HepG2 (cell line): ENCODE measurements around the gene ESR2. TPM values are rescaled to one million over a fixed set of nuclear protein-coding genes. Genes with fewer than 3 reads are reported as not detected.

Source experiments
- ATAC-seq: fragments of 200-7000 bp; cut with Tn5 transposase; 3 replicates; pipeline ENCODE4 v1.9.1; 2020; ENCODE audit warnings: mild to moderate bottlenecking, moderate library complexity
- BruUV-seq: library from RNA; stranded (reverse); fragments of 400-500 nt; replicated peaks from 2 replicates; lab custom pipeline; 2021; lab: Mats Ljungman, UMichigan
- CTCF ChIA-PET: fragments of 300-600 bp; formaldehyde crosslinking; extraction: SDS; loops from one replicate; lab custom pipeline; 2021; ENCODE audit warnings: low total read pairs, inconsistent platforms, low intra/inter-chr PET ratio; lab: Yijun Ruan, JAX
- POLR2A ChIA-PET: fragments of 350-600 bp; sonication (Branson Sonifier 250); formaldehyde crosslinking; loops from one replicate; lab custom pipeline; 2020; ENCODE audit warnings: antibody characterized with exemption, inconsistent platforms; lab: Yijun Ruan, JAX
- DNase-seq: peaks from one replicate; pipeline ENCODE4 v3.0.0-alpha.2; 2015; ENCODE audit warnings: low spot score
- FAIRE-seq: peaks from 3 replicates; lab custom pipeline; 2011; peaks lifted over from hg19 to GRCh38; lab: Jason Lieb, UNC
- H2AFZ ChIP-seq: one replicate; pipeline ENCODE4 v1.6.1; 2011; ENCODE audit warnings: low read length, inconsistent platforms
- H3K27ac ChIP-seq: fragments of 300-600 bp; 3 replicates; pipeline ENCODE4 v1.8.0; 2011; ENCODE audit warnings: mixed run types, mild to moderate bottlenecking, mixed read lengths, low read length, inconsistent platforms; ENCODE audit not compliant: insufficient read depth; ENCODE audit errors: extremely low read length
- H3K27me3 ChIP-seq, 2 experiments: fragments of 200-600 bp in 1 of 2; 2 replicates in 1 of 2; 3 replicates in 1 of 2; pipeline versions ENCODE4 v1.6.0 to v1.8.0; 2011; ENCODE audit warnings: low read length in 2 of 2, mild to moderate bottlenecking in 2 of 2, moderate library complexity in 2 of 2, inconsistent platforms in 1 of 2; ENCODE audit not compliant: insufficient read depth in 2 of 2, control insufficient read depth in 1 of 2
- H3K36me3 ChIP-seq, 2 experiments: fragments of 200-600 bp in 1 of 2; replicated peaks in 1 of 2; 2 replicates in 1 of 2; 3 replicates in 1 of 2; pipeline versions ENCODE4 v1.5.1 to v1.8.0; 2011; ENCODE audit warnings: low read length in 2 of 2, inconsistent platforms in 1 of 2; ENCODE audit not compliant: insufficient read depth in 2 of 2, control insufficient read depth in 1 of 2
- H3K4me1 ChIP-seq: 2 replicates; pipeline ENCODE4 v1.5.1; 2012; ENCODE audit warnings: low read length, inconsistent platforms; ENCODE audit not compliant: insufficient read depth
- H3K4me2 ChIP-seq: 2 replicates; pipeline ENCODE4 v1.6.0; 2011; ENCODE audit warnings: low read depth, low read length, inconsistent platforms
- H3K4me3 ChIP-seq, 3 experiments: fragments of 200-600 bp in 1 of 3; sonication (generic), shearing (Covaris generic) in 1 of 3; replicated peaks in 1 of 3; 2 replicates each; pipeline ENCODE4 v1.5.1; 2011 to 2016; ENCODE audit warnings: low read length in 3 of 3, inconsistent platforms in 2 of 3, low read depth in 2 of 3, mild to moderate bottlenecking in 2 of 3, control low read depth in 1 of 3, mixed read lengths in 1 of 3; ENCODE audit not compliant: insufficient read depth in 1 of 3
- H3K79me2 ChIP-seq: one replicate; pipeline ENCODE4 v1.6.1; 2011; ENCODE audit warnings: low read length, inconsistent platforms; ENCODE audit not compliant: insufficient read depth
- H3K9ac ChIP-seq: 2 replicates; pipeline ENCODE4 v1.6.0; 2011; ENCODE audit warnings: mild to moderate bottlenecking, low read depth, low read length, inconsistent platforms; ENCODE audit not compliant: insufficient read depth
- H3K9me3 ChIP-seq: 2 replicates; pipeline ENCODE4 v1.5.1; 2012; ENCODE audit warnings: mild to moderate bottlenecking, low read length
- H4K20me1 ChIP-seq: 2 replicates; pipeline ENCODE4 v1.6.0; 2011; ENCODE audit warnings: inconsistent platforms, mild to moderate bottlenecking, low read length, moderate library complexity; ENCODE audit not compliant: insufficient read depth
- BORCS8-MEF2B ChIP-seq: sonication (generic); formaldehyde crosslinking; IDR thresholded peaks from 2 replicates; pipeline ENCODE4 v1.8.0; 2022; ENCODE audit warnings: mild to moderate bottlenecking, missing genetic modification reagents
- FOXM1 ChIP-seq: sonication (generic); formaldehyde crosslinking; IDR thresholded peaks from 2 replicates; pipeline ENCODE4 v1.5.0; 2020; ENCODE audit warnings: missing genetic modification reagents
- NR2F2 ChIP-seq: IDR thresholded peaks from 2 replicates; pipeline ENCODE4 v1.6.1; 2012; ENCODE audit warnings: low read depth, inconsistent platforms, borderline replicate concordance
- RBM22 ChIP-seq: fragments of 200-400 bp; formaldehyde crosslinking; optimal IDR thresholded peaks from 2 replicates; pipeline ENCODE3; 2017; ENCODE audit warnings: mild to moderate bottlenecking, low read length, moderate library complexity
- SALL1 ChIP-seq: sonication (generic); formaldehyde crosslinking; IDR thresholded peaks from 2 replicates; pipeline ENCODE4 v1.8.0; 2022; ENCODE audit warnings: mild to moderate bottlenecking, missing genetic modification reagents
- TAF1 ChIP-seq: sonication (generic); formaldehyde crosslinking; IDR thresholded peaks from 2 replicates; pipeline ENCODE4 v1.4.0; 2020; ENCODE audit warnings: missing genetic modification reagents
- TOPORS ChIP-seq: sonication (generic); formaldehyde crosslinking; IDR thresholded peaks from 2 replicates; pipeline ENCODE4 v1.8.0; 2023; ENCODE audit warnings: mild to moderate bottlenecking, missing genetic modification reagents
- TP53 ChIP-seq: sonication (generic); formaldehyde crosslinking; conservative IDR thresholded peaks from 2 replicates; pipeline ENCODE4 v1.4.0; 2020; ENCODE audit warnings: missing genetic modification reagents
- ZBTB7B ChIP-seq: sonication (generic); formaldehyde crosslinking; IDR thresholded peaks from 2 replicates; pipeline ENCODE4 v1.4.0; 2020; ENCODE audit warnings: missing genetic modification reagents
- ZNF224 ChIP-seq: sonication (generic); formaldehyde crosslinking; IDR thresholded peaks from 2 replicates; pipeline ENCODE4 v1.5.0; 2020; ENCODE audit warnings: mild to moderate bottlenecking, missing genetic modification reagents
- ZNF3 ChIP-seq: IDR thresholded peaks from 2 replicates; pipeline ENCODE4 v1.7.0; 2017; ENCODE audit warnings: inconsistent platforms
- WGBS: methylation state at CpG from one replicate; pipeline ENCODE4 v1.1.6; 2017; ENCODE audit warnings: low lambda C conversion rate; 5-methylcytosine and 5-hydroxymethylcytosine counted together
- in situ Hi-C: cut with HindIII; loops from 2 replicates; pipeline ENCODE4 v1.10.0; 2017; ENCODE audit warnings: low pct_unique_long_range_greater_than_20kb; ENCODE audit not compliant: extremely low pct_ligation_motif_present
- intact Hi-C: fragments of 100-400 bp; cut with micrococcal nuclease; formaldehyde crosslinking; loops from one replicate; pipeline ENCODE4 v1.10.0; 2022; ENCODE audit not compliant: unreplicated experiment
- polyA plus RNA-seq, 8 experiments: library from polyadenylated mRNA; depleted of rRNA in 3 of 8; stranded (reverse) in 7 of 8; unstranded in 1 of 8; fragments of >200 nt; fragmentation: Illumina TruSeq in 4 of 8; extraction: Trizol in 4 of 8; gene quantifications; 2 replicates each; pipeline versions ENCODE4 v1.2.1 to v1.2.3, GENCODE V29; 2011 to 2016; ENCODE audit warnings: low read depth in 4 of 8, missing spikeins in 1 of 8, mixed read lengths in 1 of 8; ENCODE audit not compliant: insufficient read depth in 1 of 8
- total RNA-seq, 5 experiments: library from RNA; depleted of rRNA; stranded (reverse); fragments of >200 nt; fragmentation: Illumina TruSeq; extraction: Trizol; gene quantifications; 2 replicates each; pipeline ENCODE4 v1.2.3, GENCODE V29; 2016; ENCODE audit warnings: low read depth in 1 of 5
- TF ChIP-seq, protein P1 (sequence below): sonication (generic); formaldehyde crosslinking; IDR thresholded peaks from 2 replicates; pipeline ENCODE4 v1.5.0; 2020; ENCODE audit warnings: mild to moderate bottlenecking, missing genetic modification reagents
- TF ChIP-seq, protein P2 (sequence below): sonication (generic); formaldehyde crosslinking; IDR thresholded peaks from 2 replicates; pipeline ENCODE4 v1.4.0; 2020; ENCODE audit warnings: missing genetic modification reagents, borderline replicate concordance
- TF ChIP-seq, protein P3 (sequence below): sonication (generic); formaldehyde crosslinking; conservative IDR thresholded peaks from 2 replicates; pipeline ENCODE4 v1.4.0; 2020; ENCODE audit warnings: missing genetic modification reagents
- TF ChIP-seq, protein P4 (sequence below): sonication (generic); formaldehyde crosslinking; IDR thresholded peaks from 2 replicates; pipeline ENCODE4 v1.5.1; 2020; ENCODE audit warnings: missing genetic modification reagents, mild to moderate bottlenecking, borderline replicate concordance

The ESR2 gene
- total and polyA plus RNA-seq, 2 of the 13 experiments (the other 11 are each of a cell fraction or from before 2014, with no cell fraction given) = 0.01 to 0.04 TPM

DNA sequence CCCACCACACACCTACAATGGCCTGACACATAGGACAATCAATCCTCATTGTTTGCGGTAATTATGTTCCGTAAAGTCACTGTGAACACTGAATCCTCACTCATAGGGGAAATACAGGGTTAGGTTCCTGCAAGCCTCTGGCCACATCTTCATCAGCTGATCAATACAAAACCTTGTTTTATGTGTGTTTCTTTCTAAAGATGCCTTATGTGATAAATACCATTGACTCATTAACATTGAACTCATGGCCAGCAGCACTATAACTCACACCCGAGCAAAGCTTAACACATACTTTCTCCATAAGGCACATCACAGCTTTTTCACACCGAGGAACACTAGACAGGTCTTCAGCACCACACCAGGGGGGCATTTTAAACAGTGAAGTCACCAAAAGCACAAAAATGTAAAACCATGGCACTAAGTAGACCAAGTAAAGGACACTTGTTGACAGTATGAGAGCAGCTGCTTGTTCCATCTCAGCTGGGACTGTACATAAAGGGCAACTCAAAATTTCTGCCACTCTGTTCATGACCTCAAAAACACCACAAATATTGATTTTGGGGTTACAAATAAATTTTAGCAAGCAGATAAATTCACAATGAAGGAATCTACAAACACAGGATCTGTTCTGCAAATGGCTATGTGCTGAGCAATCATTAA is 60.5 kb downstream of the ESR2 start:
- Histone ChIP-seq H3K4me3 (no peak overlapping the region), H4K20me1 (no peaks in the 10 kb centered on the region), H2AFZ (no peak overlapping the region), H3K4me1 (no peaks in the 10 kb centered on the region), H3K9ac (no peak overlapping the region), H3K9me3 (no peaks in the 10 kb centered on the region), H3K4me2 (no peak overlapping the region), H3K27me3 (no peaks in the 10 kb centered on the region; a peak in 1 of 5 replicates), H3K79me2 (no peaks in the 10 kb centered on the region), H3K36me3 (no peaks in the 10 kb centered on the region; a peak in 1 of 5 replicates), H3K27ac (no peak overlapping the region)
- WGBS = 69% methylated on average over 4 of the region's 4 CpGs
- no peak for DNase-seq
- in situ Hi-C loops (no loop called here), intact Hi-C loops (no loop called here)
- ChIA-PET CTCF (no interaction called here), POLR2A (no interaction called here)
- no TSS peak for BruUV-seq
- FAIRE-seq = no peak
- no peak for ATAC-seq
- TF ChIP-seq, protein P1, sequence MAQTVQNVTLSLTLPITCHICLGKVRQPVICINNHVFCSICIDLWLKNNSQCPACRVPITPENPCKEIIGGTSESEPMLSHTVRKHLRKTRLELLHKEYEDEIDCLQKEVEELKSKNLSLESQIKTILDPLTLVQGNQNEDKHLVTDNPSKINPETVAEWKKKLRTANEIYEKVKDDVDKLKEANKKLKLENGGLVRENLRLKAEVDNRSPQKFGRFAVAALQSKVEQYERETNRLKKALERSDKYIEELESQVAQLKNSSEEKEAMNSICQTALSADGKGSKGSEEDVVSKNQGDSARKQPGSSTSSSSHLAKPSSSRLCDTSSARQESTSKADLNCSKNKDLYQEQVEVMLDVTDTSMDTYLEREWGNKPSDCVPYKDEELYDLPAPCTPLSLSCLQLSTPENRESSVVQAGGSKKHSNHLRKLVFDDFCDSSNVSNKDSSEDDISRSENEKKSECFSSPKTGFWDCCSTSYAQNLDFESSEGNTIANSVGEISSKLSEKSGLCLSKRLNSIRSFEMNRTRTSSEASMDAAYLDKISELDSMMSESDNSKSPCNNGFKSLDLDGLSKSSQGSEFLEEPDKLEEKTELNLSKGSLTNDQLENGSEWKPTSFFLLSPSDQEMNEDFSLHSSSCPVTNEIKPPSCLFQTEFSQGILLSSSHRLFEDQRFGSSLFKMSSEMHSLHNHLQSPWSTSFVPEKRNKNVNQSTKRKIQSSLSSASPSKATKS (CRISPR knock-in tag) = no peak
- TF ChIP-seq, protein P2, sequence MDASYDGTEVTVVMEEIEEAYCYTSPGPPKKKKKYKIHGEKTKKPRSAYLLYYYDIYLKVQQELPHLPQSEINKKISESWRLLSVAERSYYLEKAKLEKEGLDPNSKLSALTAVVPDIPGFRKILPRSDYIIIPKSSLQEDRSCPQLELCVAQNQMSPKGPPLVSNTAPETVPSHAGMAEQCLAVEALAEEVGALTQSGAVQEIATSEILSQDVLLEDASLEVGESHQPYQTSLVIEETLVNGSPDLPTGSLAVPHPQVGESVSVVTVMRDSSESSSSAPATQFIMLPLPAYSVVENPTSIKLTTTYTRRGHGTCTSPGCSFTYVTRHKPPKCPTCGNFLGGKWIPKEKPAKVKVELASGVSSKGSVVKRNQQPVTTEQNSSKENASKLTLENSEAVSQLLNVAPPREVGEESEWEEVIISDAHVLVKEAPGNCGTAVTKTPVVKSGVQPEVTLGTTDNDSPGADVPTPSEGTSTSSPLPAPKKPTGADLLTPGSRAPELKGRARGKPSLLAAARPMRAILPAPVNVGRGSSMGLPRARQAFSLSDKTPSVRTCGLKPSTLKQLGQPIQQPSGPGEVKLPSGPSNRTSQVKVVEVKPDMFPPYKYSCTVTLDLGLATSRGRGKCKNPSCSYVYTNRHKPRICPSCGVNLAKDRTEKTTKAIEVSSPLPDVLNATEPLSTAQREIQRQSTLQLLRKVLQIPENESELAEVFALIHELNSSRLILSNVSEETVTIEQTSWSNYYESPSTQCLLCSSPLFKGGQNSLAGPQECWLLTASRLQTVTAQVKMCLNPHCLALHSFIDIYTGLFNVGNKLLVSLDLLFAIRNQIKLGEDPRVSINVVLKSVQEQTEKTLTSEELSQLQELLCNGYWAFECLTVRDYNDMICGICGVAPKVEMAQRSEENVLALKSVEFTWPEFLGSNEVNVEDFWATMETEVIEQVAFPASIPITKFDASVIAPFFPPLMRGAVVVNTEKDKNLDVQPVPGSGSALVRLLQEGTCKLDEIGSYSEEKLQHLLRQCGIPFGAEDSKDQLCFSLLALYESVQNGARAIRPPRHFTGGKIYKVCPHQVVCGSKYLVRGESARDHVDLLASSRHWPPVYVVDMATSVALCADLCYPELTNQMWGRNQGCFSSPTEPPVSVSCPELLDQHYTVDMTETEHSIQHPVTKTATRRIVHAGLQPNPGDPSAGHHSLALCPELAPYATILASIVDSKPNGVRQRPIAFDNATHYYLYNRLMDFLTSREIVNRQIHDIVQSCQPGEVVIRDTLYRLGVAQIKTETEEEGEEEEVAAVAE (CRISPR knock-in tag) = no peak
- TF ChIP-seq RBM22 (no peak), ZNF224 (CRISPR knock-in tag) (no peak), ZNF3 (CRISPR knock-in tag) (no peak), NR2F2 (no peak), TP53 (CRISPR knock-in tag) (no peak), ZBTB7B (no peak), BORCS8-MEF2B (CRISPR knock-in tag) (no peak), TOPORS (CRISPR knock-in tag) (no peak), TAF1 (CRISPR knock-in tag) (no peak), FOXM1 (CRISPR knock-in tag) (no peak), SALL1 (no peak)
- TF ChIP-seq, protein P3, sequence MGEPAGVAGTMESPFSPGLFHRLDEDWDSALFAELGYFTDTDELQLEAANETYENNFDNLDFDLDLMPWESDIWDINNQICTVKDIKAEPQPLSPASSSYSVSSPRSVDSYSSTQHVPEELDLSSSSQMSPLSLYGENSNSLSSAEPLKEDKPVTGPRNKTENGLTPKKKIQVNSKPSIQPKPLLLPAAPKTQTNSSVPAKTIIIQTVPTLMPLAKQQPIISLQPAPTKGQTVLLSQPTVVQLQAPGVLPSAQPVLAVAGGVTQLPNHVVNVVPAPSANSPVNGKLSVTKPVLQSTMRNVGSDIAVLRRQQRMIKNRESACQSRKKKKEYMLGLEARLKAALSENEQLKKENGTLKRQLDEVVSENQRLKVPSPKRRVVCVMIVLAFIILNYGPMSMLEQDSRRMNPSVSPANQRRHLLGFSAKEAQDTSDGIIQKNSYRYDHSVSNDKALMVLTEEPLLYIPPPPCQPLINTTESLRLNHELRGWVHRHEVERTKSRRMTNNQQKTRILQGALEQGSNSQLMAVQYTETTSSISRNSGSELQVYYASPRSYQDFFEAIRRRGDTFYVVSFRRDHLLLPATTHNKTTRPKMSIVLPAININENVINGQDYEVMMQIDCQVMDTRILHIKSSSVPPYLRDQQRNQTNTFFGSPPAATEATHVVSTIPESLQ = no peak
- TF ChIP-seq, protein P4, sequence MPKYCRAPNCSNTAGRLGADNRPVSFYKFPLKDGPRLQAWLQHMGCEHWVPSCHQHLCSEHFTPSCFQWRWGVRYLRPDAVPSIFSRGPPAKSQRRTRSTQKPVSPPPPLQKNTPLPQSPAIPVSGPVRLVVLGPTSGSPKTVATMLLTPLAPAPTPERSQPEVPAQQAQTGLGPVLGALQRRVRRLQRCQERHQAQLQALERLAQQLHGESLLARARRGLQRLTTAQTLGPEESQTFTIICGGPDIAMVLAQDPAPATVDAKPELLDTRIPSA (CRISPR knock-in tag) = no peak
